HCT116 (cell line): Measurements from ENCODE around the gene ST7. TPM values are rescaled to one million over a fixed set of nuclear protein-coding genes. Genes with fewer than 3 reads are reported as not detected.

Experiments used
- ATAC-seq: fragments of 200-7000 bp; cut with Tn5 transposase; 2 replicates; pipeline ENCODE4 v1.9.1; 2020; ENCODE audit warnings: mild to moderate bottlenecking, moderate library complexity
- BruUV-seq: library from RNA; stranded (reverse); fragments of 400-500 nt; replicated peaks from 2 replicates; lab custom pipeline; 2021; lab: Mats Ljungman, UMichigan
- CTCF ChIA-PET: fragments of 300-600 bp; sonication (Branson Sonifier 250); formaldehyde crosslinking; loops from one replicate; lab custom pipeline; 2021; ENCODE audit warnings: antibody characterized with exemption; lab: Charles Lee
- POLR2A ChIA-PET: fragments of 300-600, 350-600 bp; sonication (Branson Sonifier 250); formaldehyde crosslinking; loops from one replicate; lab custom pipeline; 2021; ENCODE audit warnings: antibody characterized with exemption; lab: Charles Lee
- RAD21 ChIA-PET, 2 experiments: fragments of 300-600 bp; sonication (Branson Sonifier 250); formaldehyde crosslinking; loops; one replicate each; lab custom pipeline; 2023; ENCODE audit warnings: low total read pairs in 2 of 2; ENCODE audit not compliant: uncharacterized antibody in 2 of 2, unreplicated experiment in 2 of 2, low non-redundant PET in 1 of 2; lab: Charles Lee
- DNase-seq: peaks from one replicate; pipeline ENCODE4 v3.0.0-alpha.2; 2010; ENCODE audit warnings: low read depth, low spot score
- H2AFZ ChIP-seq: fragments of 200-600 bp; shearing (Covaris generic), sonication (generic); 2 replicates; pipeline ENCODE4 v1.6.1; 2017; ENCODE audit warnings: low read depth, mixed run types, mixed read lengths, antibody characterized with exemption, low read length; ENCODE audit not compliant: poor library complexity, severe bottlenecking
- H3K27ac ChIP-seq: 2 replicates; pipeline ENCODE4 v1.5.1; 2012; ENCODE audit warnings: low read depth, low read length
- H3K27me3 ChIP-seq: fragments of 200-600 bp; sonication (generic); 2 replicates; pipeline ENCODE4 v1.6.1; 2016; ENCODE audit warnings: mixed run types, low read length, mixed read lengths; ENCODE audit not compliant: insufficient read depth
- H3K36me3 ChIP-seq, 2 experiments: fragments of 200-500 bp in 1 of 2; fragments of 200-600 bp in 1 of 2; sonication (Bioruptor generic) in 1 of 2; sonication (generic) in 1 of 2; 2 replicates each; pipeline versions ENCODE4 v1.5.1 to v1.6.1; 2014 to 2016; ENCODE audit warnings: low read length in 2 of 2, inconsistent platforms in 1 of 2, mixed read lengths in 1 of 2, mixed run types in 1 of 2; ENCODE audit not compliant: insufficient read depth in 2 of 2, control insufficient read depth in 1 of 2
- H3K4me1 ChIP-seq, 2 experiments: fragments of 200-600 bp in 1 of 2; sonication (generic) in 1 of 2; 2 replicates each; pipeline versions ENCODE4 v1.5.1 to v1.6.1; 2012 to 2017; ENCODE audit warnings: low read length in 2 of 2, inconsistent platforms in 1 of 2, mild to moderate bottlenecking in 1 of 2, mixed read lengths in 1 of 2, mixed run types in 1 of 2, moderate library complexity in 1 of 2; ENCODE audit not compliant: insufficient read depth in 2 of 2, control insufficient read depth in 1 of 2
- H3K4me2 ChIP-seq: fragments of 200-600 bp; sonication (generic); 2 replicates; pipeline ENCODE4 v1.6.1; 2017; ENCODE audit warnings: mixed run types, low read length, mixed read lengths
- H3K4me3 ChIP-seq, 2 experiments: fragments of 200-600 bp in 1 of 2; sonication (generic) in 1 of 2; replicated peaks in 1 of 2; 2 replicates each; pipeline ENCODE4 v1.5.1; 2011 to 2016; ENCODE audit warnings: low read length in 2 of 2, control low read depth in 1 of 2, low read depth in 1 of 2, mild to moderate bottlenecking in 1 of 2, mixed read lengths in 1 of 2, mixed run types in 1 of 2
- H3K79me2 ChIP-seq: fragments of 200-600 bp; sonication (generic); 2 replicates; pipeline ENCODE4 v1.6.1; 2017; ENCODE audit warnings: mild to moderate bottlenecking, mixed run types, low read length, moderate library complexity, mixed read lengths; ENCODE audit not compliant: insufficient read depth
- H3K9ac ChIP-seq: fragments of 200-600 bp; sonication (generic); 2 replicates; pipeline ENCODE4 v1.6.1; 2016; ENCODE audit warnings: low read length, mixed read lengths
- H3K9me2 ChIP-seq: fragments of 200-600 bp; sonication (generic), shearing (Covaris generic); 2 replicates; pipeline ENCODE4 v1.6.1; 2017; ENCODE audit warnings: mixed run types, mild to moderate bottlenecking, moderate library complexity; ENCODE audit not compliant: insufficient read depth
- H3K9me3 ChIP-seq, 2 experiments: fragments of 200-500 bp in 1 of 2; fragments of 200-600 bp in 1 of 2; sonication (Bioruptor generic) in 1 of 2; sonication (generic) in 1 of 2; 2 replicates each; pipeline ENCODE4 v1.6.1; 2014 to 2017; ENCODE audit warnings: low read length in 2 of 2, mixed read lengths in 2 of 2, inconsistent platforms in 1 of 2, low read depth in 1 of 2, mild to moderate bottlenecking in 1 of 2, mixed run types in 1 of 2, moderate library complexity in 1 of 2; ENCODE audit not compliant: control insufficient read depth in 1 of 2, insufficient read depth in 1 of 2
- H4K20me1 ChIP-seq: fragments of 200-600 bp; sonication (generic), shearing (Covaris generic); 2 replicates; pipeline ENCODE4 v1.6.1; 2017; ENCODE audit warnings: mixed run types, mild to moderate bottlenecking, moderate library complexity; ENCODE audit not compliant: insufficient read depth
- CBX3 ChIP-seq: IDR thresholded peaks from 2 replicates; pipeline ENCODE4 v1.6.1; 2012; ENCODE audit warnings: low read depth
- CEBPB ChIP-seq: IDR thresholded peaks from 2 replicates; pipeline ENCODE4 v1.6.1; 2012; ENCODE audit warnings: low read depth
- CTCF ChIP-seq, 3 experiments: fragments of 200-600 bp in 1 of 3; sonication (generic) in 1 of 3; IDR thresholded peaks in 2 of 3; conservative IDR thresholded peaks in 1 of 3; 2 replicates each; pipeline ENCODE4 v1.5.1; 2012 to 2017; ENCODE audit warnings: low read depth in 2 of 3, low read length in 2 of 3, antibody characterized with exemption in 1 of 3, borderline replicate concordance in 1 of 3, control low read depth in 1 of 3, mild to moderate bottlenecking in 1 of 3, mixed read lengths in 1 of 3, mixed run types in 1 of 3, moderate library complexity in 1 of 3; ENCODE audit not compliant: insufficient read depth in 1 of 3
- EZH2phosphoT487 ChIP-seq: fragments of 200-600 bp; IDR thresholded peaks from 2 replicates; pipeline ENCODE4 v1.6.1; 2018; ENCODE audit warnings: antibody characterized with exemption, borderline replicate concordance
- POLR2A ChIP-seq: IDR thresholded peaks from 2 replicates; pipeline ENCODE4 v1.7.0; 2011; ENCODE audit warnings: borderline replicate concordance; ENCODE audit not compliant: insufficient read depth, insufficient read length; ENCODE audit errors: extremely low read depth
- POLR2AphosphoS5 ChIP-seq: IDR thresholded peaks from 2 replicates; pipeline ENCODE4 v1.6.1; 2011; ENCODE audit warnings: mild to moderate bottlenecking, low read depth, low read length, moderate library complexity
- RAD21 ChIP-seq: IDR thresholded peaks from 2 replicates; pipeline ENCODE4 v1.6.1; 2012; ENCODE audit warnings: low read depth, mild to moderate bottlenecking
- SIN3A ChIP-seq: IDR thresholded peaks from 2 replicates; pipeline ENCODE4 v1.6.1; 2012; ENCODE audit warnings: low read depth
- SP1 ChIP-seq: IDR thresholded peaks from 2 replicates; pipeline ENCODE4 v1.6.1; 2012; ENCODE audit warnings: low read depth
- SRF ChIP-seq: IDR thresholded peaks from 2 replicates; pipeline ENCODE4 v1.6.1; 2012; ENCODE audit warnings: low read depth
- TCF7L2 ChIP-seq: IDR thresholded peaks from 2 replicates; pipeline ENCODE4 v1.7.0; 2011; ENCODE audit warnings: borderline replicate concordance, inconsistent platforms; ENCODE audit not compliant: insufficient read depth, insufficient read length; ENCODE audit errors: extremely low read depth
- ZFX ChIP-seq: fragments of 450-650 bp; IDR thresholded peaks from 2 replicates; pipeline ENCODE4 v1.6.1; 2017
- ZNF274 ChIP-seq: fragments of 200-500 bp; sonication (Bioruptor generic); IDR thresholded peaks from 2 replicates; pipeline ENCODE4 v1.6.1; 2014; ENCODE audit warnings: mild to moderate bottlenecking, low read depth, low read length, inconsistent platforms
- intact Hi-C: fragments of 100-400 bp; cut with micrococcal nuclease; formaldehyde crosslinking; loops from 2 replicates; pipeline ENCODE4 v1.10.0; 2022
- total RNA-seq: library from RNA; stranded (reverse); gene quantifications from one replicate; pipeline ENCODE4 v1.2.1, GENCODE V29; 2021; ENCODE audit not compliant: unreplicated experiment

The ST7 gene
- total RNA-seq, 1 experiment from 2014 or later = 12.6 TPM

DNA sequence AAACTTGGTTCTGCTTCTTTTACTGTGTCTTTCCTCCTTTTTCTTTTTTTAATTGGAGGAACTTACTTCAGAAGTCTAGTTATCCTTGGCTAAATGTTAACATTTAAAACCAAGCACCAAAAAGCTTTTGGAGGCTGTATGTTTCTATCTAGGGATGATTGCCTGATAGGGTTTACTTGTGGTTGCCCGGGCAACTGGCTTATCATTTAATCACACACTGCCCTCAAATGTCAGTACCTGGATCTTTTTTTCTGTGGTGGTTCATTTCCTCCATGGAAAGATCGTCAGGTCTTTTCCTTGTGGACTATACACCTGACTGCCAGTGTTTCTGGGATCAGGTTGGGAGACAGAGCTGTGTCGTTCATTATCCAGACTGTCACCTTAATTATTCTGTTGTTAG lies 196.4 kb downstream of the ST7 start:
- TF ChIP-seq TCF7L2 (no peak), CTCF (IDR thresholded peaks at IDR 0.05 in 2 of 3, conservative IDR thresholded peaks at IDR 0.05 in 1 of 3; ENCODE audit: borderline replicate concordance in 1 of 3, insufficient read depth in 1 of 3, low read depth in 2 of 3, low read length in 2 of 3) (no peak), SP1 (no peak), POLR2AphosphoS5 (no peak), CEBPB (no peak), ZFX (no peak), SIN3A (no peak), ZNF274 (no peak), CBX3 (no peak), SRF (no peak), POLR2A (no peak), EZH2phosphoT487 (no peak), RAD21 (no peak)
- ChIA-PET CTCF (no interaction called here), POLR2A (no interaction called here), RAD21 (no interaction called here)
- ATAC-seq = no peak
- no peak overlapping the region for H3K27ac ChIP-seq
- intact Hi-C loops = no loop called here
- no peaks in the 10 kb centered on the region for H3K79me2 ChIP-seq
- H3K4me2 ChIP-seq = no peak overlapping the region
- H3K4me1 ChIP-seq = no peaks in the 10 kb centered on the region
- H3K9me2 ChIP-seq = no peaks in the 10 kb centered on the region
- H4K20me1 ChIP-seq = no peaks in the 10 kb centered on the region
- H3K36me3 ChIP-seq = no peaks in the 10 kb centered on the region
- no peak overlapping the region for H3K4me3 ChIP-seq
- BruUV-seq = no TSS peak
- H3K9ac ChIP-seq = no peak overlapping the region
- no peak overlapping the region for H2AFZ ChIP-seq
- no peak for DNase-seq
- no peaks in the 10 kb centered on the region for H3K9me3 ChIP-seq
- no peaks in the 10 kb centered on the region for H3K27me3 ChIP-seq
